HepG2 (cell line): ENCODE measurements around the gene BLVRA. TPM values are rescaled to one million over a fixed set of nuclear protein-coding genes. Genes with fewer than 3 reads are reported as not detected.

Source experiments
- AHR ChIP-seq: IDR thresholded peaks from 2 replicates; pipeline ENCODE4 v1.6.1; 2018; ENCODE audit warnings: missing genetic modification reagents, missing compliant biosample characterization
- ATF7 ChIP-seq, 2 experiments: fragments of 450-650 bp in 1 of 2; sonication (generic) in 1 of 2; formaldehyde crosslinking in 1 of 2; IDR thresholded peaks; 2 replicates each; pipeline versions ENCODE4 v1.4.0 to v1.6.1; 2016 to 2020; ENCODE audit warnings: antibody characterized with exemption in 1 of 2, mild to moderate bottlenecking in 1 of 2, missing genetic modification reagents in 1 of 2
- BHLHE40 ChIP-seq: IDR thresholded peaks from 2 replicates; pipeline ENCODE4 v1.6.1; 2011; ENCODE audit warnings: low read length, improper control_type of control experiment
- DPF2 ChIP-seq: sonication (generic); formaldehyde crosslinking; IDR thresholded peaks from 2 replicates; pipeline ENCODE4 v1.4.0; 2020; ENCODE audit warnings: mild to moderate bottlenecking, low read depth, missing genetic modification reagents, borderline replicate concordance
- FLYWCH1 ChIP-seq: sonication (generic); formaldehyde crosslinking; IDR thresholded peaks from 2 replicates; pipeline ENCODE4 v1.8.1; 2023; ENCODE audit warnings: mild to moderate bottlenecking, missing genetic modification reagents
- HCFC1 ChIP-seq: fragments of 150-350 bp; IDR thresholded peaks from 2 replicates; pipeline ENCODE4 v1.6.1; 2014; ENCODE audit warnings: low read depth, low read length
- HMG20B ChIP-seq: conservative IDR thresholded peaks from 2 replicates; pipeline ENCODE4 v1.6.1; 2016; ENCODE audit warnings: missing genetic modification reagents, missing compliant biosample characterization
- KLF13 ChIP-seq: sonication (generic); formaldehyde crosslinking; IDR thresholded peaks from 2 replicates; pipeline ENCODE4 v1.4.0; 2020; ENCODE audit warnings: mild to moderate bottlenecking, missing genetic modification reagents
- MXI1 ChIP-seq: IDR thresholded peaks from 3 replicates; pipeline ENCODE4 v1.6.1; 2012; ENCODE audit warnings: low read depth, low read length, inconsistent platforms, borderline replicate concordance
- PCBP2 ChIP-seq: fragments of 200-400 bp; formaldehyde crosslinking; optimal IDR thresholded peaks from 2 replicates; pipeline ENCODE3; 2018; ENCODE audit warnings: low read length, low read depth; ENCODE audit not compliant: poor library complexity, severe bottlenecking
- REPIN1 ChIP-seq: sonication (generic); formaldehyde crosslinking; IDR thresholded peaks from 2 replicates; pipeline ENCODE4 v1.8.0; 2022; ENCODE audit warnings: missing genetic modification reagents, low read depth, mild to moderate bottlenecking, borderline replicate concordance
- RFXAP ChIP-seq: sonication (generic); formaldehyde crosslinking; IDR thresholded peaks from 2 replicates; pipeline ENCODE4 v1.4.0; 2020; ENCODE audit warnings: missing genetic modification reagents, borderline replicate concordance
- ZFP82 ChIP-seq: sonication (generic); formaldehyde crosslinking; IDR thresholded peaks from 2 replicates; pipeline ENCODE4 v1.5.1; 2020; ENCODE audit warnings: mild to moderate bottlenecking, missing genetic modification reagents, borderline replicate concordance
- ZNF614 ChIP-seq: IDR thresholded peaks from 2 replicates; pipeline ENCODE4 v1.6.1; 2018; ENCODE audit warnings: missing biosample characterization, missing genetic modification reagents, inconsistent platforms, borderline replicate concordance
- ZNF644 ChIP-seq: IDR thresholded peaks from 2 replicates; pipeline ENCODE4 v1.6.1; 2016; ENCODE audit warnings: low read depth
- ZNF674 ChIP-seq: sonication (generic); formaldehyde crosslinking; IDR thresholded peaks from 2 replicates; pipeline ENCODE4 v1.5.0; 2020; ENCODE audit warnings: low read depth, mild to moderate bottlenecking, missing genetic modification reagents
- ZNF720 ChIP-seq: sonication (generic); formaldehyde crosslinking; IDR thresholded peaks from 2 replicates; pipeline ENCODE4 v1.4.0; 2020; ENCODE audit warnings: missing genetic modification reagents
- ZNF781 ChIP-seq: sonication (generic); formaldehyde crosslinking; IDR thresholded peaks from 2 replicates; pipeline ENCODE4 v1.5.1; 2020; ENCODE audit warnings: borderline replicate concordance, mild to moderate bottlenecking, missing genetic modification reagents; ENCODE audit errors: not compliant biosample characterization
- ZNF841 ChIP-seq: sonication (generic); formaldehyde crosslinking; IDR thresholded peaks from 2 replicates; pipeline ENCODE4 v1.8.1; 2023; ENCODE audit warnings: missing genetic modification reagents, borderline replicate concordance
- ZNF850 ChIP-seq: sonication (generic); formaldehyde crosslinking; conservative IDR thresholded peaks from 2 replicates; pipeline ENCODE4 v1.9.0; 2021; ENCODE audit warnings: mild to moderate bottlenecking, missing genetic modification reagents
- polyA plus RNA-seq, 8 experiments: library from polyadenylated mRNA; depleted of rRNA in 3 of 8; stranded (reverse) in 7 of 8; unstranded in 1 of 8; fragments of >200 nt; fragmentation: Illumina TruSeq in 4 of 8; extraction: Trizol in 4 of 8; gene quantifications; 2 replicates each; pipeline versions ENCODE4 v1.2.1 to v1.2.3, GENCODE V29; 2011 to 2016; ENCODE audit warnings: low read depth in 4 of 8, missing spikeins in 1 of 8, mixed read lengths in 1 of 8; ENCODE audit not compliant: insufficient read depth in 1 of 8
- total RNA-seq, 5 experiments: library from RNA; depleted of rRNA; stranded (reverse); fragments of >200 nt; fragmentation: Illumina TruSeq; extraction: Trizol; gene quantifications; 2 replicates each; pipeline ENCODE4 v1.2.3, GENCODE V29; 2016; ENCODE audit warnings: low read depth in 1 of 5
- TF ChIP-seq, protein P1 (sequence below): sonication (generic); formaldehyde crosslinking; IDR thresholded peaks from 2 replicates; pipeline ENCODE4 v1.8.0; 2022; ENCODE audit warnings: missing genetic modification reagents, low read depth, mild to moderate bottlenecking, borderline replicate concordance
- TF ChIP-seq, protein P2 (sequence below): sonication (generic); formaldehyde crosslinking; IDR thresholded peaks from 2 replicates; pipeline ENCODE4 v1.4.0; 2020; ENCODE audit warnings: mild to moderate bottlenecking, missing genetic modification reagents
- TF ChIP-seq, protein P3 (sequence below): sonication (generic); formaldehyde crosslinking; IDR thresholded peaks from 2 replicates; pipeline ENCODE4 v1.5.0; 2020; ENCODE audit warnings: missing genetic modification reagents, mild to moderate bottlenecking, borderline replicate concordance
- TF ChIP-seq, protein P4 (sequence below): IDR thresholded peaks from 2 replicates; pipeline ENCODE4 v1.6.1; 2012; ENCODE audit warnings: low read length, improper control_type of control experiment
- TF ChIP-seq, protein P5 (sequence below): sonication (generic); formaldehyde crosslinking; IDR thresholded peaks from 2 replicates; pipeline ENCODE4 v1.4.0; 2020; ENCODE audit warnings: mild to moderate bottlenecking, missing genetic modification reagents

Gene BLVRA
- total and polyA plus RNA-seq, 2 of the 13 experiments (the other 11 are each of a cell fraction or from before 2014, with no cell fraction given), result 39.2 to 64.2 TPM

DNA sequence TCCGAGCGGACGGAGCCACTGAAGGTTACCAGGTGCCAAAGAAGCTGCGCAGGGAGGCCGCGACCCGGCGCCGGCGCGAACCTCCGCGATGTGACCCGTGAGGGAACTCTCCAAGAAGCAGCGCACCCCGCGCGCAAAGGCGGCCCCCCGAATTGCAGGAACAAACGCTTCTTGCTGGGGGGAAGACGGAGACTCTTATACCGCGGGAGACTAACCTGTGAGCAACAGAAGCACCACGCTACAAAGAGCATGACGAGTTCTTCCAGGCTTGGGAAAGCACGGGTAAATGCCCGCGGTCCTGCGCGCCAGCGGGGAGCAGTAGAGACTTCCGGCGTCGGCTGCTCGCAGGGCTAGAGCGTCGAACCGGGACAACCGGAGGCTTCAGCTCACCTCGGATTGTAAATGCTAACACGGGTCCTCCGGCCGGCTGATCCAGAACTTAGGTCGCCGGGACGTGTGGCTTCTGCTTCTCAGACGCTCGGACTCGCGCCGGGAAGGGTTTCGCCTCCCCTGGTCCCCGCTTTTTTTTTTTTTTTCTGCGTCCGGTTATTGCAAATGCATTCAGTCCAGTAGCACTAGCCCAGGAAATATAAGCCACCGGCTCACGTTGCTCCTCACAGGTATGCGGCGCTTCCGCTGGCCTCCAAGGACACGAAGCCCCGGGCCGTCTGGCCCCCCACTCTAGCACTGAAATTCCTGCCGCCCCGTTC is 29.1 kb upstream of the BLVRA start, which contains the start of gene COA1 (continued):
- TF ChIP-seq ZNF850 (CRISPR knock-in tag) (0 out of 2 replicates have a peak, but pooled peaks have one; percentile 54), ZNF644 (CRISPR knock-in tag) (no peak), AHR (CRISPR knock-in tag) (peak; percentile 24; the same call in 1 of the 2 replicates), ATF7 (IDR thresholded peaks at IDR 0.05) (no peak), ATF7 (CRISPR knock-in tag; IDR thresholded peaks at IDR 0.05) (peak; percentile 57; the same call in 1 of the 2 replicates), RFXAP (CRISPR knock-in tag) (0 out of 2 replicates have a peak, but pooled peaks have one; percentile 74), BHLHE40 (peak; percentile 49; the same call in 1 of the 2 replicates), MXI1 (no peak; the same call in 2 of the 3 replicates), ZNF614 (peak; percentile 35; the same call in 1 of the 2 replicates), KLF13 (CRISPR knock-in tag) (no peak), HCFC1 (peak; percentile 57), ZFP82 (peak; percentile 94), ZNF674 (CRISPR knock-in tag) (0 out of 2 replicates have a peak, but pooled peaks have one; percentile 79), ZNF781 (CRISPR knock-in tag) (peak; percentile 82), REPIN1 (CRISPR knock-in tag) (peak; percentile 58; the same call in 1 of the 2 replicates), FLYWCH1 (no peak), HMG20B (CRISPR knock-in tag) (no peak), PCBP2 (no peak), ZNF720 (CRISPR knock-in tag) (no peak), DPF2 (CRISPR knock-in tag) (no peak), ZNF841 (CRISPR knock-in tag) (peak; percentile 21; the same call in 1 of the 2 replicates)
- TF ChIP-seq, protein P1, sequence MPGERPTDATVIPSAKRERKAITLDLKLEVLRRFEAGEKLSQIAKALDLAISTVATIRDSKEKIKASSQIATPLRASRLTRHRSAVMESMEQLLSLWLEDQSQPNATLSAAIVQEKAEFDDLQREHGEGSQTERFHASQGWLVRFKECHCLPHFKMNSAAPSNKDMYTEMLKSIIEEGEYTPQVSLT (CRISPR knock-in tag), result no peak
- TF ChIP-seq, protein P2, sequence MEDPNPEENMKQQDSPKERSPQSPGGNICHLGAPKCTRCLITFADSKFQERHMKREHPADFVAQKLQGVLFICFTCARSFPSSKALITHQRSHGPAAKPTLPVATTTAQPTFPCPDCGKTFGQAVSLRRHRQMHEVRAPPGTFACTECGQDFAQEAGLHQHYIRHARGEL (CRISPR knock-in tag), result no peak
- TF ChIP-seq, protein P3, sequence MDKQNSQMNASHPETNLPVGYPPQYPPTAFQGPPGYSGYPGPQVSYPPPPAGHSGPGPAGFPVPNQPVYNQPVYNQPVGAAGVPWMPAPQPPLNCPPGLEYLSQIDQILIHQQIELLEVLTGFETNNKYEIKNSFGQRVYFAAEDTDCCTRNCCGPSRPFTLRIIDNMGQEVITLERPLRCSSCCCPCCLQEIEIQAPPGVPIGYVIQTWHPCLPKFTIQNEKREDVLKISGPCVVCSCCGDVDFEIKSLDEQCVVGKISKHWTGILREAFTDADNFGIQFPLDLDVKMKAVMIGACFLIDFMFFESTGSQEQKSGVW, result no peak
- TF ChIP-seq, protein P4, sequence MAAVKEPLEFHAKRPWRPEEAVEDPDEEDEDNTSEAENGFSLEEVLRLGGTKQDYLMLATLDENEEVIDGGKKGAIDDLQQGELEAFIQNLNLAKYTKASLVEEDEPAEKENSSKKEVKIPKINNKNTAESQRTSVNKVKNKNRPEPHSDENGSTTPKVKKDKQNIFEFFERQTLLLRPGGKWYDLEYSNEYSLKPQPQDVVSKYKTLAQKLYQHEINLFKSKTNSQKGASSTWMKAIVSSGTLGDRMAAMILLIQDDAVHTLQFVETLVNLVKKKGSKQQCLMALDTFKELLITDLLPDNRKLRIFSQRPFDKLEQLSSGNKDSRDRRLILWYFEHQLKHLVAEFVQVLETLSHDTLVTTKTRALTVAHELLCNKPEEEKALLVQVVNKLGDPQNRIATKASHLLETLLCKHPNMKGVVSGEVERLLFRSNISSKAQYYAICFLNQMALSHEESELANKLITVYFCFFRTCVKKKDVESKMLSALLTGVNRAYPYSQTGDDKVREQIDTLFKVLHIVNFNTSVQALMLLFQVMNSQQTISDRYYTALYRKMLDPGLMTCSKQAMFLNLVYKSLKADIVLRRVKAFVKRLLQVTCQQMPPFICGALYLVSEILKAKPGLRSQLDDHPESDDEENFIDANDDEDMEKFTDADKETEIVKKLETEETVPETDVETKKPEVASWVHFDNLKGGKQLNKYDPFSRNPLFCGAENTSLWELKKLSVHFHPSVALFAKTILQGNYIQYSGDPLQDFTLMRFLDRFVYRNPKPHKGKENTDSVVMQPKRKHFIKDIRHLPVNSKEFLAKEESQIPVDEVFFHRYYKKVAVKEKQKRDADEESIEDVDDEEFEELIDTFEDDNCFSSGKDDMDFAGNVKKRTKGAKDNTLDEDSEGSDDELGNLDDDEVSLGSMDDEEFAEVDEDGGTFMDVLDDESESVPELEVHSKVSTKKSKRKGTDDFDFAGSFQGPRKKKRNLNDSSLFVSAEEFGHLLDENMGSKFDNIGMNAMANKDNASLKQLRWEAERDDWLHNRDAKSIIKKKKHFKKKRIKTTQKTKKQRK, result no peak
- TF ChIP-seq, protein P5, sequence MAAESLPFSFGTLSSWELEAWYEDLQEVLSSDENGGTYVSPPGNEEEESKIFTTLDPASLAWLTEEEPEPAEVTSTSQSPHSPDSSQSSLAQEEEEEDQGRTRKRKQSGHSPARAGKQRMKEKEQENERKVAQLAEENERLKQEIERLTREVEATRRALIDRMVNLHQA, result no peak
